Prostate gland (tissue), 2 donors: Measurements from ENCODE around the gene PANK4. TPM values are rescaled to one million over a fixed set of nuclear protein-coding genes. Genes with fewer than 3 reads are reported as not detected.

Source experiments
- DNase-seq: peaks from one replicate; pipeline ENCODE4 v3.0.0-alpha.2; 2019; ENCODE audit warnings: low spot score
- H3K27ac ChIP-seq, 2 donors: fragments of 200-600 bp; sonication (generic); 2 replicates each; pipeline ENCODE4 v1.5.1; 2017 to 2019
- H3K27me3 ChIP-seq: fragments of 200-600 bp; sonication (generic); replicated peaks from 2 replicates; pipeline ENCODE4 v1.5.1; 2019; ENCODE audit not compliant: insufficient read depth
- H3K36me3 ChIP-seq, 2 donors: fragments of 200-600 bp; sonication (generic); 1 replicate in 1 of 2; 2 replicates in 1 of 2; pipeline versions ENCODE4 v1.5.1 to v1.8.1; 2017 to 2019
- H3K4me1 ChIP-seq: fragments of 200-600 bp; sonication (generic); replicated peaks from 2 replicates; pipeline ENCODE4 v1.5.1; 2019
- H3K4me3 ChIP-seq, 2 donors: fragments of 200-600 bp; sonication (generic); 2 replicates each; pipeline ENCODE4 v1.5.1; 2017 to 2019
- H3K9me3 ChIP-seq: fragments of 200-600 bp; sonication (generic); 2 replicates; pipeline ENCODE4 v1.5.1; 2017
- CTCF ChIP-seq, 4 experiments: fragments of 200-600 bp in 2 of 4; fragments of 450-650 bp in 2 of 4; sonication (generic) in 2 of 4; IDR thresholded peaks; 1 replicate in 3 of 4; 2 replicates in 1 of 4; pipeline ENCODE4 v1.5.1; 2016 to 2019; ENCODE audit warnings: antibody characterized with exemption in 4 of 4, mild to moderate bottlenecking in 2 of 4, moderate library complexity in 2 of 4
- POLR2A ChIP-seq: fragments of 450-650 bp; IDR thresholded peaks from one replicate; pipeline ENCODE4 v1.6.1; 2016; ENCODE audit warnings: antibody characterized with exemption, mild to moderate bottlenecking
- POLR2AphosphoS5 ChIP-seq: sonication (generic); formaldehyde crosslinking; IDR thresholded peaks from one replicate; pipeline ENCODE4 v1.6.1; 2017; ENCODE audit warnings: antibody characterized with exemption
- WGBS: methylation state at CpG from one replicate; pipeline ENCODE4 v1.1.5; 2018; 5-methylcytosine and 5-hydroxymethylcytosine counted together
- intact Hi-C: fragments of 100-400 bp; cut with DNase I; formaldehyde crosslinking; loops from one replicate; pipeline ENCODE4 v1.14.2; 2022
- total RNA-seq, 2 donors: library from RNA; depleted of rRNA; stranded (reverse); fragments of >200 nt; gene quantifications; one replicate each; pipeline ENCODE4 v1.1.0, GENCODE V29; 2016

Gene PANK4
- total RNA-seq, 2 donors from 2014 or later, result 27.0 to 69.5 TPM

GRCh38 chr1:2515763-2516080 is 10.7 kb downstream of the PANK4 start:
- TF ChIP-seq POLR2A (no peak), CTCF (IDR thresholded peaks at IDR 0.05) (no peak), POLR2AphosphoS5 (no peak)
- no peak overlapping the region for H3K4me3 ChIP-seq
- no peak for DNase-seq
- no peaks in the 10 kb centered on the region for H3K4me1 ChIP-seq
- no peak overlapping the region for H3K27ac ChIP-seq
- WGBS, result 91% methylated on average over 11 of the region's 11 CpGs
- no peaks in the 10 kb centered on the region for H3K27me3 ChIP-seq
- intact Hi-C loops, result no loop called here
- no peaks in the 10 kb centered on the region for H3K9me3 ChIP-seq
- H3K36me3 ChIP-seq, result peaks cover 31 to 86% of the 10 kb centered on the region in 2 donors

GRCh38 chr1:2514863-2515762 is 11.3 kb downstream of the PANK4 start:
- peaks cover 27 to 84% of the 10 kb centered on the region in 2 donors for H3K36me3 ChIP-seq
- intact Hi-C loops, result no loop called here
- H3K9me3 ChIP-seq, result no peaks in the 10 kb centered on the region
- no peaks in the 10 kb centered on the region for H3K27me3 ChIP-seq
- H3K27ac ChIP-seq, result no peak overlapping the region
- WGBS, result 92% methylated on average over 34 of the region's 45 CpGs
- H3K4me3 ChIP-seq, result no peak overlapping the region
- DNase-seq, result no peak
- no peaks in the 10 kb centered on the region for H3K4me1 ChIP-seq
- TF ChIP-seq POLR2AphosphoS5, result no peak

- intact Hi-C loops, result no loop called here
- 93% methylated on average over 32 of the region's 43 CpGs for WGBS
- TF ChIP-seq CTCF (IDR thresholded peaks at IDR 0.05) (no peak), POLR2A (no peak), POLR2AphosphoS5 (no peak)
- Histone ChIP-seq H3K4me1 (no peaks in the 10 kb centered on the region), H3K36me3 (peaks cover 19 to 85% of the 10 kb centered on the region in 2 donors), H3K9me3 (no peaks in the 10 kb centered on the region), H3K27me3 (no peaks in the 10 kb centered on the region), H3K4me3 (no peak overlapping the region), H3K27ac (no peak overlapping the region)
- DNase-seq, result no peak
Observed at GRCh38 chr1:2513939-2514652, 12.3 kb downstream of the PANK4 start.

GRCh38 chr1:2512862-2513421 is 13.5 kb downstream of the PANK4 start:
- intact Hi-C loops, result no loop called here
- Histone ChIP-seq H3K4me1 (no peaks in the 10 kb centered on the region), H3K4me3 (no peak overlapping the region), H3K27me3 (no peaks in the 10 kb centered on the region), H3K27ac (no peak overlapping the region), H3K9me3 (no peaks in the 10 kb centered on the region), H3K36me3 (peaks cover 12 to 78% of the 10 kb centered on the region in 2 donors)
- no peak for TF ChIP-seq POLR2A
- TF ChIP-seq POLR2AphosphoS5, result no peak
- TF ChIP-seq CTCF (IDR thresholded peaks at IDR 0.05), result no peak
- 88% methylated on average over 26 of the region's 31 CpGs for WGBS
- no peak for DNase-seq

- Histone ChIP-seq H3K4me1 (no peaks in the 10 kb centered on the region), H3K27me3 (no peaks in the 10 kb centered on the region), H3K4me3 (no peak overlapping the region), H3K27ac (no peak overlapping the region), H3K36me3 (peaks cover 6 to 56% of the 10 kb centered on the region in 2 donors), H3K9me3 (no peaks in the 10 kb centered on the region)
- DNase-seq, result no peak
- intact Hi-C loops, result no loop called here
- WGBS, result 88% methylated on average over 23 of the region's 27 CpGs
- TF ChIP-seq POLR2AphosphoS5, result no peak
- TF ChIP-seq POLR2A, result no peak
- no peak for TF ChIP-seq CTCF (IDR thresholded peaks at IDR 0.05)
Observed at GRCh38 chr1:2510366-2511155, 15.8 kb downstream of the PANK4 start.
